Measurements from ENCODE around the gene ELK3. TPM values are rescaled to one million over a fixed set of nuclear protein-coding genes. Genes with fewer than 3 reads are reported as not detected.

ELK3 gene
- polyA plus RNA-seq, 3 donors = 47.1 to 59.4 (median 55.9) TPM

DNA sequence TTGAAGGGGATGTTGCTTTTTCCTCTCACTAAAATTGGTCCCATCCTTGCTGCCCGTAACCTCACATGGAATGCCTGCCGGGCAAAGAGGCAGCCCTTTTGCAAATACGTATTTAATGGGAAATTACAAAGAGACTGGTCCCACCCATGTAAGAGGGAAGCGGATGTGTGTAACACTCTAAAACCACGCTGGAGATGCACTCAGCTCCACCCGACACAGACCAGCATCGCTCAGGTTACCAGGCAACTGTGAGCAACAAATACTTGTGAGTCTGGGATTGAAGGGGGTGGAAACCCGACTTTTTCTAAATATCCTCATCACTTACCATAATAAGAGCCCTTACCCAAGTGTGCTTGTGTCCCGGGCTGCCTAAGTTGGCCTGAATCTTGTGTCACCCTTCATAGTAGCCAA lies 47.7 kb downstream of the ELK3 start:
- DNase-seq (ENCODE audit: extremely low read depth in 1 of 11, low read depth in 9 of 11, low spot score in 4 of 11) = no peak

DNA sequence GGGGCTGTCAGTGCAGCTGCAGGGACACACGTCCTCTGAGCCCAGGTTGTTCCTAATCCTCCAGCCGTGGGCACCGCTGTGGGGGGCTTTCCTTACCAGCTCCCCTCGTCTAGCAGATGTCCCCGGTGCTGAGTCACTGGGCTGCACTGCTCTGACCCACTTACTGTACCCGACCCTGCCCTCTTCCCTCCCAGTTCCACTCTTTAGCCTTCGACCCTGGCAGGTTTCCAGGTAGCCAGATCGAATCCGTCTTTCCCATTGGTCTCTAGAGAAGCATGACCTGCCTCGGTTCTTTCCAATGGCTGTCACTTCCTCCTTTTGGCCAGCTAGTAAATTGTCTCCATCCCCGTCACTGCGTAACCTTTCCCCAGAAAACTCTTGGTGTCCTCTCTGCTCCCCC lies 48.4 kb downstream of the ELK3 start:
- no peak for DNase-seq (ENCODE audit: extremely low read depth in 1 of 11, low read depth in 9 of 11, low spot score in 4 of 11)

DNA sequence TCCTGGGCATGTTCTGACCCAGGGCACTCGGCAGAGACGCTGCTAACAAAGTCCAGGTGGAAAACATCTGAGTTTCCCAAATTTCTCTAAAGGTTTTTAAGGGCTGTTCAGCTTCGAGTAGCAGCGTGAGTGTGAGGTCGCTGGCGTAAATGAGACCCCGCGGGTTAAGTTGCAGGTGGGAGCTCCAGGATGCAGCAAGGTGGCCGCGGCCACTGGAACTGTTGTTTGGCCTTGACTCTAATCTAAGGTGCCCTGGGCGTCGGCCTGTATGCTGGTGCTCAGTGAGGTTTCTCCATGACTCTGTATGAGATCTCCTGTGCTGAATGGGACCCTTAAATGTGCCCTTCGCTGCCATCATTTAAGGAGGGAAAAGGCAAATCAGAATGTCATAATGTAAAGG lies 50.7 kb downstream of the ELK3 start:
- DNase-seq (ENCODE audit: extremely low read depth in 1 of 11, low read depth in 9 of 11, low spot score in 4 of 11) = no peak

DNA sequence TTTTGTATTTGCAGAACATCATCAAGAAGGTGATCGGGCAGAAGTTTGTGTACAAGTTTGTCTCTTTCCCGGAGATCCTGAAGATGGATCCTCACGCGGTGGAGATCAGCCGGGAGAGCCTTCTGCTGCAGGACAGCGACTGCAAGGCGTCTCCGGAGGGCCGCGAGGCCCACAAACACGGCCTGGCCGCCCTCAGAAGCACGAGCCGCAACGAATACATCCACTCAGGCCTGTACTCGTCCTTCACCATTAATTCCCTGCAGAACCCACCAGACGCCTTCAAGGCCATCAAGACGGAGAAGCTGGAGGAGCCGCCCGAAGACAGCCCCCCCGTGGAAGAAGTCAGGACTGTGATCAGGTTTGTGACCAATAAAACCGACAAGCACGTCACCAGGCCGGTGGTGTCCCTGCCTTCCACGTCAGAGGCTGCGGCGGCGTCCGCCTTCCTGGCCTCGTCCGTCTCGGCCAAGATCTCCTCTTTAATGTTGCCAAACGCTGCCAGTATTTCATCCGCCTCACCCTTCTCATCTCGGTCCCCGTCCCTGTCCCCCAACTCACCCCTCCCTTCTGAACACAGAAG lies 52.8 kb downstream of the ELK3 start:
- DNase-seq (ENCODE audit: extremely low read depth in 1 of 11, low read depth in 9 of 11, low spot score in 4 of 11) = no peak

DNA sequence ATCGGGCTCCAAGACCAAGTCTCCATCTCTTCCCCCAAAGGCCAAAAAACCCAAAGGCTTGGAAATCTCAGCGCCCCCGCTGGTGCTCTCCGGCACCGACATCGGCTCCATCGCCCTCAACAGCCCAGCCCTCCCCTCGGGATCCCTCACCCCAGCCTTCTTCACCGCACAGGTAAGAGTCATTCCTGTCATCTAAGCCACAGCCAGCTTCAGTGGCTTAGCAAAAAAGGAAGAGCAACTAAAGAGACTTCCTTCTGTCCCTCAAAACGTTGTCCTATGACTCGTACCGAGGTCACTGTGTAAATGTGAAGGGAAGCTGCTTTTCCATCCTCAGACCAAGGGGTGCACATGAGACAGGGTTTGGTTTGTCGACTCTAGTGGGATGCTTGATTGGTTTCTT lies 53.4 kb downstream of the ELK3 start:
- DNase-seq (ENCODE audit: extremely low read depth in 1 of 11, low read depth in 9 of 11, low spot score in 4 of 11) = no peak

DNA sequence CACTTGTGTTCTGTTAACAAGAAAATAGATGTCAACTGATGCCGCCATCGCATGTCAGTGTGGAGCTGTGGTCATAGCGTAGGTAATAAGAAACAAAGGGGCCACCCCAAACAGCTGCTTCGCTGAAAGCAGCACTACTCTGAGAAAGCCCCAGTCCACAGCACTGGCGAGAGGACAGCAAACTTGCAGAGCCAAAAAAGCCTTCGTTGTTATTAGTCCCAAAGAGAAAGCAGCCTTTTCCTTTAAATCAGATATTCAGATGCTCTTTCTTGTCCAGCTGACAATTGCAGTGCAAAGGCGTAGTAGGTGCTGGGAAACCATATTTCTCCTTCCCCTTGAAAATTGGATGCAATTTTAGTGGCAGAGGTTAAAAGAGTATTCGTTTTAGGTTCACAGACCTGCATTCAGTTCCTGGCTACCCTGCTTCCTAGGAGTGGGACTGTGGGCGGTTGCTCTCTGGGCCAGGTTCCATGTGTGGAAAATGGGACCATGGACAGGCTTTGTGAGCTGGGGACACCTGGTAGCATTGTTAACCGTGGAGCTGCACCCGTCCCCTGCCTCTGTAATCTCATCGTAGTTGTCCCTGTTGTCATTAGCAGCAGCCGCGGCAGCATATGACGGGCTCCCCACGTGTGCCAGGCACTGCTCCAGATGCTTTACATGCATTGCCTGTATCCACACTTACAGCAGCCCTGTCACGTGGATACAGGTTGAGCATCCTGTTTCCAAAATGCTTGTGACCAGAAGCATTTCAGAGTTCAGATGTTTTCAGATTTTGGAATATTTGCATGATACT lies 54.2 kb downstream of the ELK3 start:
- no peak for DNase-seq (ENCODE audit: extremely low read depth in 1 of 11, low read depth in 9 of 11, low spot score in 4 of 11)

DNA sequence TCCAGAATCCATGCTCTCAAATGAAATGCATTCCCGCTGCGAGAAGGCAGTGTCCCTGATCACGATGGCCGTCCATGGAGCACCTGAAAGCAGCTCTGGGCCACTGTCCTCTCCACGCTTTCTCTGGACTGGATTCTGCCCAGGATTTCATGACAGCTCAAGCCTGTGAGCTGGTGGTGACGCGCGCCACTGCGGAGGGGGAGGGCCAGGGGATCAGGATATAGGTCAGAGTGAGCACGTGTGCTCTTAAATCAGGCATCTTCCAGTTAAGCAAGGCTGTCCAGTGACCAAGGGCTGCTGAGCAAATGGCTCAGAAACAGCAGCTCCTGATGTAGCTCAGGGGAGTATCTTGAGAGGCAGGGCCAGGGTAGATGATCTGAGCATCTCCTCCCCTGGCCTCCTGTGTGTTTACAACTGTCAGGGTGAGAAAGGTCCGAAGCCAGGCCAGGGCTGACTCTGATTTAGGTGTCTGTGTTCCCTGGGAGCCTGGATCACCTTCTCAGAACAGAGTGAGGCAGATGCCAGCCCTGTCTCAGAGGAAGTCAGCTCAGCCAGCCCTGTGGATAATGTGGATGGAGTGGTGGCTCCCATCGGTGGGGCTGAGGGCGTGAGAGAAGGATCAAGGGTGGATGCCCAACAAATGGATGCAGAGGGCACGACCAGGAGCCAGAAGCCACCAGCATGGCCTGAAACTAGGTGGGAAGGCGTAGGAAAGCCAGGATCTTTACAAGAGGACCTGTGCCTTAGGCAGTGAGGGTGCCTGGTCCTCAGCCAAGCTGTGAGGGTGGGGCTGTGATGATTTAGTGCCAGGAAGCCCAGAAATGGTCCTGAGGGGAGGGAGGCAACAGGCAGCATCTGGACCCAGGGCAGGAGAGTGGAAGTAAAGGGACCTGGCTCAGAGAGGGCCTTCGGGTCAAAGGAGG lies 55.3 kb downstream of the ELK3 start:
- DNase-seq (ENCODE audit: extremely low read depth in 1 of 11, low read depth in 9 of 11, low spot score in 4 of 11) = peak in 9 of 11 donors; percentile 32 to 64 (median 47)

DNA sequence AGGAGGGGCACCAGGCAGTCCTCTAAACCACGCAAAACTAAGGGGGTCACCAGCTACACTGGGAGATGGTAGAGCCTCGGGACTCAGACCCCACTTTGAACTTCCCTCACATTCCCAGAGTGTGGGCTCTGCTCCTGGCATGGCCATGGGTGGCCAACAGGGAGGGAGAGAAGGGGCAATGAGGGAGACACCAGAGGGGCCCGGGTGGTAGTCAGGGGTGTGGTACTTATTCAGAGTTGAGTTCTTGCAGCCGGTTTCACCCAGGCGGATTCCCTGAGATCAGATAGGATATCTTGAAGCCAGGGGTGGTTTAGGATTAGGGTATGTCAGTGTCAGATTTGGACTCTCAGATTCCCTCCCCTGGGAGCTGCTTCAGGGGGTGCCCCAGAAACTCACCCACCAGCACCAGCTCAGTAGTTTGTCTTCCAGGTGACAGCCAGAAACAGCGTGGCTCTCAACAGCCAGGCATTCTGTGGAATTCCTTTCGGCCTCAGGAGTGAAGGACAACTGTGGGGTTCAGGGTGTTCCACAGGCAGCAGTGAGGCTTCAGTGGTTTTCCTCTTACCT lies 56.0 kb downstream of the ELK3 start:
- no peak for DNase-seq (ENCODE audit: extremely low read depth in 1 of 11, low read depth in 9 of 11, low spot score in 4 of 11)

DNA sequence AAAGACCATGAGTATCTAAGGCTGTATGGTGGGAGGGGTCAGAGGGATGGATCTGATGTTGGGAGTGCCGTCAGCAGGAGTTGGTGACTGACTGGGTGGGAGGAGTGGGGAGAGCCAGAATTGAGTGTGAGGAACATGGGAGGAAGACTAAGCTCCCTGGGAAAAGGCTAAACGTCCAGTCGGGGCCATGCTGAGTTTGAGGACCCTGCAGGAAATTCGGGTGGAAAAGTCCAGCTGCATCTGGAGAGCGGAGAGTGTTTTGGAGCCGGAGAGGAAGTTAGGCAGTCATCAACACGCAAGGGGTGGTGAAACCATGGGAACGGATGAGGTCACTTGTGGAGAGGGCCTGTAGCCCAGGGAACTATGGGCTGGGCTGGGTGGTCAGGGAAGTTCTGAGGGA lies 60.9 kb downstream of the ELK3 start:
- peak in 2 of 11 donors; percentile 26 to 49 for DNase-seq (ENCODE audit: extremely low read depth in 1 of 11, low read depth in 9 of 11, low spot score in 4 of 11)

DNA sequence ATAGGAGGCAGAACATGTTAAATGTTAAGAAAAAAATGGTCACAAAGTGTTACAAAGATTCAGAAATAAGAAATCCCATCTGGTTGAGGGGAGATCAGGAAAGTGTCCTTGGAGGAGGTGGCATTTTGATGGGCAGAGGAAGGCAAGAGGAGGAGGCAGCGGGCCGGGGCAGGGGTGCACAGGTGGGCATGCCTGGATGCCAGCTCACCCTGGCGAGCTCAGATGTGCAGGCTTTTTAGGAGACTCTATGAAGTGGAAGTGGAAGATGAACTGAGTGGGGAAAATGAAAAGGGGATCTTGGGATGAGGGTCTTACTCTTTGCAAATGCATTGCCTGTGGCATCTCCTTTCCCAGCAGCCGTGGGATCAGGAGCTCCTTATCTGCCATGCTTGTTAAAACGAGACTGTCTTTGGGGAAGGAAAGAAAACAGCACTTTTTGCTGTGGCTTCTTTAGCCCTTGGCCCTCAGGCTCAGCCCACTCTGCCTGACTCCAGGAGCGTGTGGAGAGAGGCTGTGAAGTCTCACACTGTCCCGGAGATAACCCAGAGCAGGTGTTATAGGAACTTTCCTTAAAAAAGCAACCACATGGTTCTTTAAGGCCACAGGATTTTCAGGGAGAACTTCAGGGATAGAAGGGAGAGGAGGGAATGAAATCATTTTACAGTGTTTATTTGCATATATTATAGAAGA lies 62.6 kb downstream of the ELK3 start:
- no peak for DNase-seq (ENCODE audit: extremely low read depth in 1 of 11, low read depth in 9 of 11, low spot score in 4 of 11)

DNA sequence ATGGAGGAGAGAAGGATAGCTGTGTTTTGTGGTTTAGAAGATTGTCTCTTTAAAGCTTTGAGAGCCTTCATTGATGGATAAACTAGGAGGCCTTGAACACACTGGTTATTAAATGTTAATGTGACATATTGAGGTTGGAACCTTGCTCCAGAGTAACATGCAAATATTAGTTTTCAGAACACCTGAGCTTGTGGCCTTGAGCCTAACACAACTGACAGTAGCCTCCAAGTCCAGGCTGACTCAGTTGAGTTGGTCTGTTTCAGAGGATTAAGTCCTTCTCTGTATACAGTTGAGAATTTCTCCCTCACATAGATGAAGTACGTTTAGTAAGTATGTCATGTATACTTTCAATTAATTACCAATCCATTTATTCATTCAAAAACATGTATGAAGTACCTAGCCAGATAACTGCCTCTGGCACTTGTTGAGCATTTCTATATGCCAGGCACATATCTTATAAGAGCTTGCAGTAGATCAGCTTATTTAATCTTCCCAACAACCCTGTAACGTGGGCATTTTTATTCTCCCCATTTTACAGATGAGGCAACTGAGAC lies 63.5 kb downstream of the ELK3 start:
- no peak for DNase-seq (ENCODE audit: extremely low read depth in 1 of 11, low read depth in 9 of 11, low spot score in 4 of 11)

DNA sequence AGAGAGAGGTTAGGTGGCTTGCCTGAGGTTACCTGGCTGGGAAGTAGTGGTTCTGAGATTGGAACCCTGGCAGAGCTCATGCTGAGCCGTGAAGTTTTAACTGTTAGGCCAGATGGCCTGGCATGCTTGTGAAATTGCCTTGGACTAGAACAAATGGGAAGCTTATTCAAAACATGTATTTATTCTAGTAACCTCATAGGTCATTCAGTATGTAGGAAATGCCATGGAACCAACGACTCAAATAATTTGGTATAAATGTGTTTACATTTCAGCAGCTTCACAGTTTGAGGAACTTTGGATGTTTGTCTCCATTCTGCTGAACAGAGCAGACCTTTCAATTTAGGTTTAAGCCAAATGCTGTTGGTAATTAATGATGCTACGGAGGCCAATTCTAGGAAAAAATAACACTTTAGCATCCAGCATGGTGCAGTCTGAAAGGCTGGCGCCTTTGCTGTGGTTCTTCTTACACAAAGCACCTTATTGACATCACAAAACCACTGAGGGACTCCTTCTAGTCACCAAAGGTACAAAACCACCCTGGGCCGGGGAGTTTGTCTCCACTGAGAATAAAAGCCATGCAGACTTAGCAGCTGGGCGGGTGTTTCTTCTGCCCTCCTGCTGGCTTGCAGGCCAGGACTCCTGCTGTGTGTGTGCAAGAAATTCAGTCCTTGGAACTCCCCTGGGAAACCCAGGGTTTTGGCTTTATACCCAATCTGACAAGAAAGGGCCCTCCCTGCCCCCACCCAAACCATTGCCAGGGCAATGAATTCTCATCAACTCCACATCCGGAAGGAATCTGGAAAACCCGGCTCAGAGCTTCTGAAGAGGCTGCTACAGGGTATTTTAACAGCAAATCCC lies 64.2 kb downstream of the ELK3 start:
- DNase-seq (ENCODE audit: extremely low read depth in 1 of 11, low read depth in 9 of 11, low spot score in 4 of 11) = no peak

DNA sequence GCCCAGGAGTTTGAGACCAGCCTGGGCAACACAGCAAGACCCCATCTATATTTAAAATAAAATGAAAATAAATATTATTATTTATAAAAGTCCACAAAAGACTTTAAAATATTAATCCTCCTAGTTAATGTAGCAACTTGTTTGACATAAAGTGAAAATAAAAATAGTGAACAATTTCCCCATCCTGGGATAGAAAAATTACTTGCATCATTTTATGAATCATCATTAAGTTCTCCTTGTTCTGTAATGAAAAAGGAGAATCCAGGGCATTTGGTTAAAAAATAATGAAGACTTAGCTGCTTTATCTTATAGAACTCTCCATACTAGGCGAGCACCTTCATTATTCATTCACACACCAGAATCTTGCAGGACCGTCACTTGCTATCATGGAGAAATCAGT lies 66.1 kb downstream of the ELK3 start:
- DNase-seq (ENCODE audit: extremely low read depth in 1 of 11, low read depth in 9 of 11, low spot score in 4 of 11) = no peak

DNA sequence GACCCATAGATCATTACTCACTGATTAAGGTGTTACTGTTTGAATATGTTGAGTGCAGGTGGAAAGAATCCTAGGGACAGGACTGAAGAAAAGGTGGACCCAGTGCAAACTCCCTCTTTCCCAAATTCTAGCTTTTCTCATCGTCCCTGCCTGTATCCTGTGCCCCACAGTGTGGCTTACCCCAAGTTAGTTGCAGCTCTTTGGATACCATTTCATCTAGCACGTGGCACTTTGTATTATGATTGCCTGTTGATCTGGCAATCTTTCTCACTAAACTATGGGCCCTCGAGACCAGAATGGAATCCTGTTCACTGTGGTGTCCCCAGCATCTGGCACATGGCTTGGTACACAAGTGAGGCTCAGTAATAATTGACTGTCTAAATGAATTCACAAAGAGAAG lies 66.5 kb downstream of the ELK3 start:
- DNase-seq (ENCODE audit: extremely low read depth in 1 of 11, low read depth in 9 of 11, low spot score in 4 of 11) = no peak

DNA sequence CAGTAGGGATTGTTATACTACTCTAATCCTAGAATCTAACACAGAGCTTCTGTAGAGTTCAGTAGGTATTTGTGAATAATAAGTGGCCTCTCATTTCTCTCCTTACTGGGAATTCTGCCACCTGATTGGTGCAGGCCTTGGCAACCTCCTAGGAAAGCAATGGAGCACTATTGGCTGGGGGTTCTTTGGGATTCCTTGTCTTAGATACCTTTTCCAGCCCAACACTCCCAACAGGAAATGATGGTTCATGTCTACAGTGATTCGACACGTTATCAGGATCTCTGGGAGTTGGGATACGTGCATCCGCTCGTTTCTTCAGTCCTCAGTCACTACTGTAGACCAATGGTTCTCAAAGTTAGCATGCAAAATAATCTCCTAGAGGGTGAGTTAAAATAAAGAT lies 67.4 kb downstream of the ELK3 start:
- DNase-seq (ENCODE audit: extremely low read depth in 1 of 11, low read depth in 9 of 11, low spot score in 4 of 11) = no peak

DNA sequence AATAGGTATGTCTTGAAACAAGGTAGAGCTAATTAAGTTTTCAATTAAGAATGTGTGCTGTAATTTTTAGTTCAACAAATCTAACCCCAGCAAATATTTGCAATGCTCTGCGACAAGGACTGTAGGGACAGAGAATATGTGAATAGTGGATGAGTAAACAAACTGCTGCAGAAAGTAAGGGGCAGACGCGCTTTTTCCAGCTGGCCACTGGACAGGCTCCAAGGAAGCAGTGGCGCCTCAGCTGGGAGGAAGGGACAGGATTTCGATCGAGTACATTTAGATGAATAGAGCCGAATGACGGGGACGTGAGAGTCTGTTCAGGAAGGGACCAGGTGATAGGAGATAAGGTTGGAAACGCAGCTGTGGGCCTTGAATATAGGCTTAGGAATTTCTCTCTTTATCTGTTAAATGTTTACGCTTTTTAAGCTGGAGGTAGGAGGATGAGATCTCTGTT lies 69.3 kb downstream of the ELK3 start:
- DNase-seq (ENCODE audit: extremely low read depth in 1 of 11, low read depth in 9 of 11, low spot score in 4 of 11) = no peak

DNA sequence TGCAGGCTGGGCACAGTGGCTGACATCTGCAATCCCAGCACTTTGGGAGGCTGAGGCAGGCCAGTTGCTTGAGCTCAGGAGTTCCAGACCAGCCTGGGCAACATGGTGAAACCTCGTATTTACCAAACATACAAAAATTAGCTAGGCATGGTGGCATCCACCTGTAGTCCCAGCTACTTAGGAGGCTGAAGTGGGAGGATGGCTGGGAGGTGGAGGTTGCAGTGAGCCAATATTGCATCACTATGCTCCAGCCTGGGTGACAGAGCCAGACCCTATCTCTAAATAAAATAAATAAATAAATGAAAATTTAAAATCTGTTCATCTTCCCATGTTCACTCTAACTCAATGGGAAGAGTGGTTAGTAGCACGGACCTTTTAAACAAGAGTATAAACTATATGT lies 71.2 kb downstream of the ELK3 start:
- DNase-seq (ENCODE audit: extremely low read depth in 1 of 11, low read depth in 9 of 11, low spot score in 4 of 11) = no peak

DNA sequence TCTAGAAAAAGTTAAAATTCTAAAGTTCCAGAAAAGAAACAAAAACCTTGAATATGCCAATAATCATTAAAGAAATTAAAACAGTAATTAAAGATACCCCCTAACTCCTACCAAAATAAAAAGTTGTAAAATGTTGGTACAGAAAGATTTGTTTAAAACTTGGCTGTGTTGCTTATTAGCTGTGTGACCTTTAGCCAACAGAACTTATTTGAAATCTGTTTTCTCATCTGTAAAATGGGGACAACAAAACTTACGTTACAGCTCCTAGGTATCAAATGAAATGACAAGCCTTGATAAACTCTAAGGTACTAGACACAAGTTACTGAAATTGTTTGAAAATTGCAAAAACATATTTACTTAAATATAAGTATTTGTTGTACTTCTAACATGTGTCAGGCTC lies 71.7 kb downstream of the ELK3 start:
- no peak for DNase-seq (ENCODE audit: extremely low read depth in 1 of 11, low read depth in 9 of 11, low spot score in 4 of 11)
